GM15510 (cell line): Measurements from ENCODE around the gene GPR162.

ENCODE experiments used
- POLR2A ChIP-seq: IDR thresholded peaks from 3 replicates; pipeline ENCODE4 v1.6.1; 2011; ENCODE audit warnings: borderline replicate concordance; ENCODE audit not compliant: insufficient read length; ENCODE audit errors: extremely low read depth

The GPR162 gene

GRCh38 chr12:6866163-6866919 lies 44.7 kb downstream of the GPR162 start:
- TF ChIP-seq POLR2A = no peak

GRCh38 chr12:6866920-6867412 lies 45.3 kb downstream of the GPR162 start:
- TF ChIP-seq POLR2A = no peak

GRCh38 chr12:6867413-6868210 lies 46.0 kb downstream of the GPR162 start, which contains the start of gene TPI1:
Gene TPI1 (plus strand): TSS chr12:6867531. CDS start chr12:6867567, 36 bp downstream.
- TF ChIP-seq POLR2A = peak; percentile 98

GRCh38 chr12:6868211-6869048 lies 46.8 kb downstream of the GPR162 start:
- no peak for TF ChIP-seq POLR2A

GRCh38 chr12:6869049-6870021 lies 47.7 kb downstream of the GPR162 start:
- TF ChIP-seq POLR2A = no peak

GRCh38 chr12:6871052-6871957 lies 49.7 kb downstream of the GPR162 start:
- no peak for TF ChIP-seq POLR2A

- peak; percentile 45 for TF ChIP-seq POLR2A
Measured at GRCh38 chr12:6872073-6873048, 50.7 kb downstream of the GPR162 start.

- peak; percentile 69 for TF ChIP-seq POLR2A
Measured at GRCh38 chr12:6873094-6874014, 51.7 kb downstream of the GPR162 start, which contains the start of gene SPSB2. Gene SPSB2 (minus strand): TSS chr12:6873303. CDS start chr12:6872901, 402 bp downstream.
